Peyer's patch (tissue), 4 donors: ENCODE data around the gene NDFIP2.

Source experiments
- POLR2A ChIP-seq, 2 donors: fragments of 450-650 bp; IDR thresholded peaks; one replicate each; pipeline ENCODE4 v1.5.1; 2017; ENCODE audit warnings: antibody characterized with exemption in 2 of 2, mild to moderate bottlenecking in 2 of 2, moderate library complexity in 2 of 2
- TF ChIP-seq, protein P1 (sequence below), 6 experiments: fragments of 450-650 bp in 4 of 6; fragments of 200-600 bp in 2 of 6; sonication (generic) in 1 of 6; IDR thresholded peaks; one replicate each; pipeline ENCODE4 v1.5.1; 2017 to 2019; ENCODE audit warnings: antibody characterized with exemption in 6 of 6, mild to moderate bottlenecking in 3 of 6, moderate library complexity in 1 of 6

DNA sequence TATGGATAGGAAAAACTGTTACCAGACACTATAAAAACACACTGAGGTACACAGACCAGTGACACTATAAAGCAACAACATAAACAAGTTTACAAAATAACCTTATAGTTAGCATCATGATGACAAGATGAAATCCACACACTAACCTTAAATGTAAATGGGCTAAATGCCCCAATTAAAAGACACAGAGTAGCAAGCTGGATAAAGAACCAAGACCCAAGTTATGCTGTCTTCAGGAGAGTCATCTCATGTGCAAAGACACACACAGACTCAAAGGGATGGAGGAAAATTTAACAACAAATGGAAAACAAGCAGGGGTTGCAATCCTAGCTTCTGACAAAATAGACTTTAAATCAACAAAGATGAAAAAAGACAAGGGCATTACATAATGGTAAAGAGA lies 81.6 kb downstream of the NDFIP2 start:
- TF ChIP-seq POLR2A (IDR thresholded peaks at IDR 0.05): no peak
- TF ChIP-seq, protein P1, sequence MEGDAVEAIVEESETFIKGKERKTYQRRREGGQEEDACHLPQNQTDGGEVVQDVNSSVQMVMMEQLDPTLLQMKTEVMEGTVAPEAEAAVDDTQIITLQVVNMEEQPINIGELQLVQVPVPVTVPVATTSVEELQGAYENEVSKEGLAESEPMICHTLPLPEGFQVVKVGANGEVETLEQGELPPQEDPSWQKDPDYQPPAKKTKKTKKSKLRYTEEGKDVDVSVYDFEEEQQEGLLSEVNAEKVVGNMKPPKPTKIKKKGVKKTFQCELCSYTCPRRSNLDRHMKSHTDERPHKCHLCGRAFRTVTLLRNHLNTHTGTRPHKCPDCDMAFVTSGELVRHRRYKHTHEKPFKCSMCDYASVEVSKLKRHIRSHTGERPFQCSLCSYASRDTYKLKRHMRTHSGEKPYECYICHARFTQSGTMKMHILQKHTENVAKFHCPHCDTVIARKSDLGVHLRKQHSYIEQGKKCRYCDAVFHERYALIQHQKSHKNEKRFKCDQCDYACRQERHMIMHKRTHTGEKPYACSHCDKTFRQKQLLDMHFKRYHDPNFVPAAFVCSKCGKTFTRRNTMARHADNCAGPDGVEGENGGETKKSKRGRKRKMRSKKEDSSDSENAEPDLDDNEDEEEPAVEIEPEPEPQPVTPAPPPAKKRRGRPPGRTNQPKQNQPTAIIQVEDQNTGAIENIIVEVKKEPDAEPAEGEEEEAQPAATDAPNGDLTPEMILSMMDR (IDR thresholded peaks at IDR 0.05): no peak
